SIG-M5 treated with dmso at 0.1 percent for 504 hours (cell line): ENCODE data around the gene MIOX.
"Not testable (repeated sequence)": the region's sequence is repeated elsewhere in the genome, so short reads cannot be mapped to it uniquely, and the experiment has no call there.

Experiments used
- DNase-seq: peaks from one replicate; lab custom pipeline; 2025; ENCODE audit not compliant: unreplicated experiment; lab: John Stamatoyannopoulos, UW

MIOX gene

DNA sequence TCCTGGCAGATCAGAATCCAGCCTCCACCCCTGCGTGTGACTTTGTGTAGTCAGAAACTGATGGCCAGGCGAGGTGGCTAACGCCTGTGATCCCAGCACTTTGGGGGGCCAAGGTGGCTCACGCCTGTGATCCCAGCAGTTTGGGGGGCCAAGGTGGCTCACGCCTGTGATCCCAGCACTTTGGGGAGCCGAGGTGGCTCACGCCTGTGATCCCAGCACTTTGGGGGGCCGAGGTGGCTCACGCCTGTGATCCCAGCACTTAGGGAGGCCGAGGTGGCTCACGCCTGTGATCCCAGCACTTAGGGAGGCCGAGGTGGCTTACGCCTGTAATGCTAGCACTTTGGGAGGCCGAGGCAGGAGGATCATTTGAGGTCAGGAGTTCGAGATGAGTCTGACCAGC lies 26.5 kb downstream of the MIOX start:
- DNase-seq, result no peak

DNA sequence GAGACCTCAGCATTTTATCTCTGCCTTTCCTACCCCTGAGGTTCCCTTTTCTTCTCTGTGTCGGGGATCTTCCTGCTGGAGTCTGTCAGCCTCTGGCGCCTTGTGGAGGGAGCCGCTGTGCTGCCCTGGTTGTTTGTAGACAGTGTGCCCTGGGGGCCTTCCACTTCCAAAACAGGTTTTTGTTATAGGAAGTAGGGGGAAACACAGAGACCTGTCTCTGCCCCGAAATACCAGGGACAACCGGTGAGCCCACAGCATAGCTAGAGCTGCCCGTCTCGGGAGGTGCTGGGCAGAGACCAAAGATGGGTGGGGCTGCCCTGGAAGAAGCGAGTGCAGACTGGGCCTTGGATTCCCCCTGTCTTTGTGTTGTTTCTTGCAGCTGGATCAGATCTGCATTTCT lies 29.4 kb downstream of the MIOX start:
- DNase-seq, result no peak

DNA sequence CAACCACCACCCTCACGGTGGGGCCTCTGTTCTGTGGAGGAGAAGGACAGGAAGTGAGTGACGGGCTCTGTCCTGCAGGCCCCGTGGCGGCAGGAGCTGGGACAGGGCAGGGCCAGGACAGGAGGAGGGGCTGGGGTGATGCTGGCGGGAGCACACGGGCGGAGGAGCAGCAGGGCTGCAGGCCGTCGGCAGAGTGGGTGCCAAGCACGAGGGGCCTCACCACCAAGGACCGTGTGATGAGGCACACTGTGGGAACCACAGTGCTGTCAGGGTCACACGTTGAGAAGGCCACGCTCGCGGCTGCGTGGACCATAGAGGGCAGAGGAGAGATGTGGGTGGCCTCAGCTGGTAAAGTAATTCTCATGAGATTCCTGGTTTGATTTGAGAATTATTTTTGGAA lies 30.2 kb downstream of the MIOX start:
- DNase-seq, result no peak

DNA sequence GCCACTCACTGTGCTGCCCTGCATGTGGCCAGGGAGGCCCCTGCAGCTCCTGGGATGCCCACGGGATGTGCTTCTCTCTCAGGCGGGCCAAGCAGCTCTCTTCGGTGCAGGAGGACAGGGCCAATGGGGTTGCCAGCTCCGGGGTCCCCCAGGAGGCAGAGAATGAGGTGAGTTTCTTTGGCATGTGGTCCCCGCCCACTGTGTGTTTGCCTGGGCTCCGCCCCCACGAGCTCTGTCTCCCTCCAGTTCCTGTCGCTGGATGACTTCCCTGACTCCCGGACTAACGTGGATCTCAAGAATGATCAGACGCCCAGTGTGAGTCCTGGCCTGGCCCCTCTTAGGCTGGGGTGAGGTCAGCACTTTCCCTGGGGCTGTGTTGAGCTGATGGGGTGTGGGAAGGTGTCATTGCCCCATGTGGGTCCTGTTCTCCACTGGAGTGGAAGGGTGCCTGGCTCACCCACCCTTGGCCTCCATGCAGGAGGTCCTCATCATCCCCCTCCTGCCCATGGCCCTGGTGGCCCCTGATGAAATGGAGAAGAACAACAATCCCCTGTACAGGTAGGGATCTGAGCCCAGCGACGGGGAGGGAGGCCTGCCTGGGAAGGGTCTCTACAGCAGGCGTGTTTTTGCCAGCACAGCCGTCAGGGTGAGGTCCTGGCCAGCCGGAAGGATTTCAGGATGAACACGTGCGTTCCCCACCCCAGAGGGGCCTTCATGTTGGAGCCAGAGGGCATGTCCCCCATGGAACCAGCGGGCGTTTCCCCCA lies 31.0 kb downstream of the MIOX start:
- no peak for DNase-seq

DNA sequence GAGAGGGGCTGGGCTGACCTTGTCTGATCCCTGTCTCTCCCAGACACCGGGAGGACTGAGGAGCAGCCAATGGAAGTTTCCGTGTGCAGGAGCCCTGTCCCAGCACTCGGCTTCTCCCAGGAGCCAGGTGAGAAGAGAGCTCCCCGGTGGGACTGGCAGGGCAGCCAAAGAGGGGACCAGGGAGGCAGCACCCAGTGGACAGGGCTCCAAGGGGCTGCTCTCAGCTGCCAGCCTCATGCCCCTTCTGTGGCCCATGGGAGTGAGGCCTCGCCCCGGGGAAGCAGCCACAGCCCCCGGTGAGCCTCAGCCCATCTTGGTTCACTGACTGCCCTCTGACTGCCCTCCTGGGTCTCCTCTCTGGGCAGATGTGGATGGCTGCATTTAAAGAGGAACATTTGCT lies 31.9 kb downstream of the MIOX start:
- DNase-seq, result no peak

DNA sequence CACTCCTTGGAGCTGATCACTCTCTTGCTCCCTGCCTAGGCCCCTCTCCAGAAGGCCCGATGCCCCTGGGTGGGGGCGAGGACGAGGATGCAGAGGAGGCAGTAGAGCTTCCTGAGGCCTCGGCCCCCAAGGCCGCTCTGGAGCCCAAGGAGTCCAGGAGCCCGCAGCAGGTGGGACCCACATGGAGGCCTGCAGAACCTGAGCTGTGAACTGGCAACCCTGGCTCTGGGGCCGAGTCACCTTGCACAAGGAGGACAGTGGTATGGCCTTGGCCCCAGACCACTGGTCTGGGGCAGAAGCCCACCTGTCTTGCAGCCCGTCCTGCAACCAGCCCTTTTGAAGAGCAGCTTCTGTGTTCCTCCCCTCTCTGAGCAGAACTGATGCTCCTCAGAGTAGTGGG lies 32.5 kb downstream of the MIOX start:
- no peak for DNase-seq

DNA sequence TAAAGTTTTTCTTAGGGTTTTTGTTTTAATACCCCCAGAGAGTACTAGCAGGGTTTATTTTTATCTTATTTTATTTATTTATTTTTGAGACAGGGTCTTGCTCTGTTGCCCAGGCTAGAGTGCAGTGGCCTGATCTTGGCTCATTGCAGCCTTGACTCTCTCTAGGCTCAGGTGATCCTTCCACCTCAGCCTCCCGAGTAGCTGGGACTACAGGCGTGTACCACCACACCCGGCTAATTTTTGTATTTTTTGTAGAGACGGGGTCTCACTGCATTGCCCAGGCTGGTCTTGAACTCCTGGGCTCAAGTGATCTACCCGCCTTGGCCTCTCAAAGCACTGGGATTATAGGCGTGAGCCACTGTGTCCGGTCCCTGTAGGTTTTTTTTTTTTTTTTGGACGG lies 33.5 kb downstream of the MIOX start:
- DNase-seq, result not testable (repeated sequence)

DNA sequence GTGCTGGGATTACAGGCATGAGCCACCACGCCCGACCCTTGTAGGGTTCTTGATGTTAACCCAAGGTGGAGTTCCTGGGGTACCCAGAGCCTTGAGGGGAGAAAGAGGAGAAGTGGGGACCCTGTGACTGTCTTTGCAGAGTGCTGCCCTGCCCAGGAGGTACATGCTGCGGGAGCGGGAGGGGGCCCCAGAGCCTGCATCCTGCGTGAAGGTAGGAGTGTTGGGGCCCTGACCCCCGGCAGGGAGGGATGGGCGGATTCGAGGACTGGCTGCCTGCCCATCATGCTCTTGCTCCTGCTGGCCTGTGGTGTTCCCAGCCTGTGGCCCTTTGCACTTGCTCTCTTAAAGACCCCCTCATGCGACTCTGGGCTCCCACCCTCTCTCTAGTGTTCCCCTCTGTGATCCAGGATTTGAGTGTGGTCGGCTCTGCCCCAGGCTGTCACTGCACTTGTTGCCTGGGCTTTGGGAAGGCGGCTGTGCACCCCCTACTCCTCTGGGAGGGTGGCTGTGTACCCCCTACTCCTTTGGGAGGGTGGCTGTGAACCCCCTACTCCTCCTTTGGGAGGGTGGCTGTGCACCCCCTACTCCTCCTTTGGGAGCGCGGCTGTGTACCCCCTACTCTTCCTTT lies 34.3 kb downstream of the MIOX start:
- DNase-seq, result no peak

DNA sequence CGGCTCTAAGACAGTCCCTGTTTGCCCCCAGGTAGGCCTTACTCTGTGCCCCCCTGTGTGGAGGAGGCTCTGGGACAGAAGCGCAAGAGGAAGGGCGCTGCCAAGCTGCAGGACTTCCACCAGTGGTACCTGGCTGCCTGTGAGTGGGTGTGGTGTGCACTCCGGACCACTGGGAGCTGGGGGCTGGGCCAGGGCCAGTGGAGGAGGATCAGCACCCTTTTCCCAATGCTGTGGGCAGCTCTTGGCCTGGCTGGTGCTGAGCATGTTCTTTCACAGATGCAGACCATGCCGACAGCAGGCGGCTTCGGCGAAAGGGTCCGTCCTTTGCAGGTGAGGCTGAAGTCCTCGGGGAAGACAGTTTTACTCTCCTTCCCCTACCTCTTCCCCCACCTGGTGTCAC lies 35.1 kb downstream of the MIOX start:
- DNase-seq, result no peak

DNA sequence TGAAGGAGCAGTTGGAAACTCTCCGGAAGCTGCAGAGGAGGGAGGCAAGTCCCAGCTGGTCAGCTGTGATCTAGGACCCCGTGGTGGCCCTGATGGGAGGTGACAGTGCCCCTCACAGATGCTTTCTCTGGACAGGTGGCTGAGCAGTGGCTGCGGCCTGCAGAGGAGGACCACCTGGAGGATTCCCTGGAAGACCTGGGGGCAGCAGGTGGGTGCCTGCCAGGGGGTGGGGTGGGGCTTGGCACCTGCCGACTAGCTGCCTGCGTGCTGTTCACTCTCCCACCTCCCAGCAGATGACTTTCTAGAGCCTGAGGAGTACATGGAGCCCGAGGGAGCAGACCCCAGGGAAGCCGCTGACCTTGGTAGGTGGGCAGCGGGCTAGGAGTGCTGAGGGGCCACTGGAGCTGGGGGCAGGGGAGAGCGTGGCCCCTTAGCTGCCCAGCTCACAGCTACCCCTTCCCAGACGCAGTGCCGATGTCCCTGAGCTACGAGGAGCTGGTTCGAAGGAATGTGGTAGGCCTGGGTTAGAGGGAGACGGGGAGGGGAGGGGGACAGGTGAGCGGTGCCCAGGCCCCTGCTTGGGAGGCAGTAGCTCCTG lies 35.6 kb downstream of the MIOX start:
- no peak for DNase-seq

DNA sequence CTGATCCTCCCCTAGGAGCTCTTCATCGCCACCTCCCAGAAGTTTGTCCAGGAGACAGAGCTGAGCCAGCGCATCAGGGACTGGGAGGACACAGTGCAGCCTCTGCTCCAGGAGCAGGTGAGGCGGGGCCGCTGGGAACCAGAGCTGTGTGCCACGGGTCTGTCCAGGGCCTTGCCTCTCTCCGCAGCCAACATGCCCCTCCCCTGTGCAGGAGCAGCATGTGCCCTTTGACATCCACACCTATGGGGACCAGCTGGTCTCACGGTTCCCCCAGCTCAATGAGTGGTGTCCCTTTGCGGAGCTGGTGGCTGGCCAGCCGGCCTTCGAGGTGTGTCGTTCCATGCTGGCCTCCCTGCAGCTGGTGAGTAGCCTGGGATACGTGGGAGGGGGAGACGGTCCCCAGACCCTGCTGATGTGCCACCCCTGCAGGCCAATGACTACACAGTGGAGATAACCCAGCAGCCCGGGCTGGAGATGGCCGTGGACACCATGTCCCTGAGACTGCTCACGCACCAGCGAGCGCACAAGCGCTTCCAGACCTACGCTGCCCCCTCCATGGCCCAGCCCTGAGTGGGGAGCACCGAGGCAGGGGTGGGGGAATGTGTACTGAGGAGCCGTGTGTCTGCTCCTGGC lies 36.3 kb downstream of the MIOX start:
- DNase-seq, result no peak

DNA sequence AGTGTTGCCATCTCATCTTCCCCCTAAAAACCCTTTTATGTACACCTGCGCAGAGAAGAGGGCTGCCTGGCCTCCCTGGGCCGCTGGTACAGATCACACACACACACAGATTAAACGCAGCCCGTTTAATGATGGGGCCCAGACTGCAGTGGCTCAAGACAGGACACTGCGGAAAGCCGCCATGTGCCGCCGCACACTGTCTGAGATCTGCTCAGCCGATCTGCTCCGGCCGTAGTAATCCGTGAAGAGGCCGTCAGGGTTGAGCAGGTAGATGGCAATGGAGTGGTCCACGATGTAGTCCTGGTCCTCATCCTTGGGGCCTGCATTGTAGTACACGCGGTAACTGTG lies 36.8 kb downstream of the MIOX start:
- DNase-seq, result no peak

DNA sequence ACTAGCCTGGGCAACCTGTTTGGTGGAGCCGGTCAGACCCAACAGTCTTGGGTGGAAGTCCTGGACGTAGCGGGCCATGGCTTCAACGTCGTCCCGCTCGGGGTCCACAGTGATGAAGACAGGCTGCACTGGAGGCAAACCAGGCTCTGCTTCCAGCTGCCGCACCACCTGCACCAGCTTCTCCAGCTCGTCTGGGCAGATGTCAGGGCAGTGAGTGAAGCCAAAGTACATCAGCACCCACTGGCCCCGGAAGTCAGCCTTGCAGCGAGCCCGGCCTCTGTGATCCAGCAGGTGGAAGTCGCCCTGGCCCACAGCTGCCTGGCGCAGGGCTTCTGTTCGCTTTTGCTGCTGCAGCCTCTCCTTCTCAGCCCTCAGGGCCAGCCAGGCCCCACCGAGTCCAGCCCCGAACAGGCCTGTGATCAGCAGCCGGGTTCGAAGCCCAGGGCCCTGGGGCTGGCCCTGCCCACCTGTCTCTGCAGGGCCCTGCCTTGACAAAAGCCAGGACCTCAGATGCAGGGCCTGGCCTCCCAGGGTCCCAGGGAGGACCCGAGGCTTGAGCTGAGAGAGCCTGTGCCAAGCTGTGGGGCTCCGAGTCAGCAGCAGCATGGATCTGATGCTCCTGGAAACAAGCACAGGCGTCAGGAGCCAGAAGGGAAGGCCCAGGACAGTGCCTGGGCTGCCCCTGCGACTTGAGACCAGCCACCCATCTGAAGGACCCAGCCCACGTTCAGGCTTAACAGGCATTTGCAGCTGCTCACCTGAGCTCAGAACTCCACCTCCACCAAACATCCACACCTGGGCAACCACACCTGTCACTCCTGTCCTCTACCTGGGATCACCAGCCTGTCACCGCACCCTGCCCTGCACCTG lies 37.4 kb downstream of the MIOX start:
- no peak for DNase-seq

DNA sequence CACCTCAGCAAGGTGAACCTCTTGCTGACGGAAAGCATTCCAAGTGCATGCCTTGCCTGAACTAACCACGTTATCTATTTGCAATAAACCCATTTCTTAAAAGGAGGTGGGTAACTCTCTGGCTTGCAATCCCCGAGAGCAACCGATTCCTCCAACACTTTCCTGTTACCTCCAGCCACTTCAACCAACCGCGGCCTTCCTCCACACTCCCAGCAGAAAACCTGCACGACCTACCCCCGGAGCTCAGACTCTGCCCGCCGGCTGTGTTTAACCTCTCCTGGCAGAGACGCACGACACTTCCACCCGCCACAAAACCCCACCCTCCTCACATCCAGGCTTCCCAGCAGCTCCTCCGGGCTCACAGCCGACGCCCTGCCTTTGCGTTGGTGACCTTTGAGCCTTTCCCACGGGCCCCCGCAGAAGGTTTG lies 38.0 kb downstream of the MIOX start:
- DNase-seq, result no peak

DNA sequence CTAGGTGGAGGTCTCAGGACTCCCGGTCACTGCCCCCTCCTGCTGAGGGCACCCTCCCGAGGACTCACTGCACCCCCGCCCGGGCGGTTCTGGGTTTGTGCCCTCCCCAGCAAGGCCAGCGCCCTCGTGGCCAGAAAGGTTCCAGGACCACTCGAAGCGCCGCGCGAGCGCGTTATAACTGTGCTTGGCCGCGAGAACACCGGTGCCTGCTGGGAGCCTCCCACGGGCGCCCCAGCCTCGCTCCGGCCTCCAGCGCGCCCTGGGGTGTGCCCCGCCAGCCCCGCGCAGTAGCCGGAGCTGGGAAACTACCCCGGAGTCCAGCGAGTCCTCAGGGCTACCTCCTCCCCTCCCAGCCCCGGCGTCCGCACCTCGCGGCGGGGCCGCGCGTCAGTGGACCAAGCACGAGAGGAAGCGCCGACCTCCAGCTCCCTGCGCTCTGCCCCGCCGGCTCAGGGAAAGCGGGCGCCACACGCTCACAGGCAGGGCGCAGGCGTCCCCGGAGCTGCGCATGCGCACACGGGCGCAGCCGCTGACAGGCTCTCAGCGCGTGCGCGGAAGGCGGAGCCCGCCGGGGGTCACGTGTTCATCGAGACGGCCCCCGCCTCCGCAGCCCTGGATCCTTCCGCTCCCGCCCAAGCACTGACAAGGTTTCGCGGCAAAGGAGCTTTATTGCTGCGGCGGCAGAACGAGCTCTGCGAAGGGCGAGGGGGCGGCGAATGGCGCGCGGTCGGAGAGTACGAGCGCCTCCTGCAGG lies 38.6 kb downstream of the MIOX start, which contains the start of gene SCO2:
SCO2 (minus strand) TSS at position 495 of the 754 bp plus-strand sequence. CDS start 1,187 bp downstream, outside the sequence.
- peak; percentile 87 for DNase-seq

DNA sequence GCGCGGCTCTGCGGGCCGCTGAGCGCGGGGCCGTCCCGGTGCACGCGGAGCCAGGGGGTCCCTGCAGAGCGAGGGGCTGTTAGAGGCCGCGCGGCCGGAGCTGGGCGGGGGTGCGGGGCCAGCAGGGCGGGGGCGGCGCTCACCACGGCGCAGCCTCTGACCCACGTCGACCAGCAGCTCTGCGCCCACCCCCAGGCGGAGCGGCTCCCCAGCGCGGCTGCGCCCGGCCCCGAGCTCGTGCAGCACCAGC lies 39.1 kb downstream of the MIOX start:
- DNase-seq, result no peak

DNA sequence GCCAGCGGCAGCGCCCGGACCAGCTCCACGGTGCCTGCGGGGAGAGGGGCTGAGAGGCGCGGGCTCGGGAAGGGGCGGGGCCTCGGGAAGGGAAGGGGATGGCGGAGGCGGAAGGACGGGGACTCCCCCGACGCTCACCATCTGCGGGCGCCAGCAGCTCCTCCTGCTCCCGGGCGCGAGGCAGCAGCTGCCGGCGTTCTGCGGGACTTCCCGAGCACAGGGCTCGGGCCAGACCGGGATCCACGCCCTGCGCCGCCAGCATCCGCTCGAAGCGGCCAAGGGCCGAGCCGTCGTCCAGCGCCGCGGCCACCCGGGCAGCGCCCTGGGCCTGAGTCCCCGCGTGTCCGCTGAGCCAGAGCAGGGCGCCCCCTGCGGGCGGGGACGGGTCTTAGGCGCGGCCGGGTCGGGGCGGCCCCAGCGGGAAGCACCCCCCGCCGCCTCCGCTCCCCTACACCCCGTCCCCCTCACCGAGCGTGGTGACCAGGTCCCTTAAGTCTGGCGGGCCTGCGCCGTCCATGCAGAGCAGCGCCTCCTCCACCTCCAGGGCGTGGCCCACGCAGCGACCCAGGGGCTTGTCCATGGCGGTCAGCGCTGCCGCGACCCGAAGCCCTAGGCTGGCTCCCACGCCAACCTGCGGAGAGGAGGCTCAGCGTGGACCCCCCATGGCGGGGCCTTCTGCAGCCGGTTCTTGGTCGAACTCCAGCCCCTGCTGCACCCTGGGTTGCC lies 39.6 kb downstream of the MIOX start:
- DNase-seq, result peak; percentile 65

DNA sequence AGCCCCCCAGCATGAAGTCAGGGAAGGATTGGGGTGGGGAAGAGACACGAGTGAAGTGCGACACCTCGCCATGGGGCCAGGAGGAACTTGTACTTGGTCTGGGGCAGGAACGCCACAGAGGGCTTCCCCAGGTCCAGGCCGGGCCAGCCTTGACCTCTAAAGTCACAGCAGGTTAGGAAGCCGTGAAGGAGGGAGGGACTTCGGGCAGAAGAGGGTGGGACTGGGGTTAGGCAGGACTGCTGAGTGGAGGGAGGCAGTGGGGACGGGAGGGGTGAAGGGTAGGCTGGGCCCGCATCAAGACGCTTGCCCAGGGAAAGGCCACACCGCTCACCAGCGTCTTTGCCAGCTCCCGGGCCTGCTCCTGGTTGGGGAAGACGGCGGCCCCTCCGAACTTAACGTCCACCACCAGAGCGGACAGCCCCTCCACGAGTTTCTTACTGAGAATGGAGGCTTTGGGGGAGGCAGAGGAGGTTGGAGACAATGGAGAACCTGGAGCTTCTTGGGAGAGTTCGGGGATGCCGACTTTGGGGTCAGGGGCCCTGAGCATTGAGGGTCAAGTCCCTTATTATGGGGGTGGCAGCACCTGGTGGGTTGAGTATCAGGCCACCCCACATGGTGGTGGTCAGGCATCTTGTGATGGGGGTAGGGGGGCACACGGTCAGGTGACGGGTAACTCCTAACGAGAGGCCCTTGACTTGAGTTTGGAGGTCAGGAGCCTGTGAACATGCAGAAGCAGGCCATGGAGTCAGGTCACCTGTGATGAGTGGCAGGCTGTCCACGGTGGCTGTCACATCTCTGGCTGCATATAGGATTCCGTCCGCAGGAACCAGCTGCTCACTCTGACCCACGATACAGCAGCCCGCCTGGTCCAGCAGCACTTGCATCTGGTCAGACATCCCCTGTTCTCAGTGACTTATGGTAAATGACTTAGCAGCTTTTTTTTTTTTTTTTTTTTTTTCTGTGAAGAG lies 40.5 kb downstream of the MIOX start:
- peak; percentile 84 for DNase-seq
